H9 (cell line): Measurements from ENCODE around the gene APBA2. TPM values are rescaled to one million over a fixed set of nuclear protein-coding genes. Genes with fewer than 3 reads are reported as not detected.

Source experiments
- DNase-seq: peaks from one replicate; pipeline ENCODE4 v3.0.0-alpha.2; 2017
- H2AFZ ChIP-seq: one replicate; pipeline ENCODE4 v1.6.1; 2013; ENCODE audit warnings: mild to moderate bottlenecking, low read length, control low read depth, moderate library complexity
- H2AK5ac ChIP-seq: 2 replicates; pipeline ENCODE4 v1.6.1; 2013; ENCODE audit warnings: low read length, control low read depth, mixed read lengths; ENCODE audit not compliant: insufficient read length
- H2BK120ac ChIP-seq: one replicate; pipeline ENCODE4 v1.6.1; 2013; ENCODE audit warnings: low read depth, mild to moderate bottlenecking, low read length, control low read depth, inconsistent platforms; ENCODE audit not compliant: poor library complexity, severe bottlenecking
- H2BK12ac ChIP-seq: 2 replicates; pipeline ENCODE4 v1.6.1; 2013; ENCODE audit warnings: low read length, control low read depth, mixed read lengths, low read depth; ENCODE audit not compliant: insufficient read length
- H2BK15ac ChIP-seq: 2 replicates; pipeline ENCODE4 v1.6.1; 2013; ENCODE audit warnings: low read depth, low read length, control low read depth
- H2BK20ac ChIP-seq: one replicate; pipeline ENCODE4 v1.6.1; 2013; ENCODE audit warnings: low read depth, mild to moderate bottlenecking, low read length, control low read depth, inconsistent platforms; ENCODE audit not compliant: poor library complexity, severe bottlenecking
- H2BK5ac ChIP-seq: 2 replicates; pipeline ENCODE4 v1.6.1; 2013; ENCODE audit warnings: low read length, control low read depth, mixed read lengths; ENCODE audit not compliant: insufficient read length
- H3K14ac ChIP-seq: 2 replicates; pipeline ENCODE4 v1.6.1; 2013; ENCODE audit warnings: low read length, control low read depth; ENCODE audit not compliant: insufficient read depth
- H3K18ac ChIP-seq: 2 replicates; pipeline ENCODE4 v1.6.1; 2013; ENCODE audit warnings: low read depth, mild to moderate bottlenecking, mixed read lengths, low read length, control low read depth; ENCODE audit not compliant: insufficient read length
- H3K23ac ChIP-seq: 2 replicates; pipeline ENCODE4 v1.6.1; 2013; ENCODE audit warnings: low read length, control low read depth, mixed read lengths, low read depth; ENCODE audit not compliant: insufficient read length
- H3K23me2 ChIP-seq: 2 replicates; pipeline ENCODE4 v1.6.1; 2013; ENCODE audit warnings: low read depth, mild to moderate bottlenecking, mixed read lengths, low read length, control low read depth; ENCODE audit not compliant: insufficient read length, poor library complexity, severe bottlenecking
- H3K27ac ChIP-seq: 2 replicates; pipeline ENCODE4 v1.5.1; 2013; ENCODE audit warnings: low read length, control low read depth, mixed read lengths, low read depth; ENCODE audit not compliant: insufficient read length
- H3K27me3 ChIP-seq: 2 replicates; pipeline ENCODE4 v1.6.1; 2013; ENCODE audit warnings: low read length, control low read depth, inconsistent platforms; ENCODE audit not compliant: insufficient read depth
- H3K4ac ChIP-seq: 2 replicates; pipeline ENCODE4 v1.6.1; 2013; ENCODE audit warnings: low read depth, mild to moderate bottlenecking, control low read depth, inconsistent platforms, low read length, moderate library complexity
- H3K4me1 ChIP-seq: 2 replicates; pipeline ENCODE4 v1.6.1; 2013; ENCODE audit warnings: low read length, control low read depth, inconsistent platforms; ENCODE audit not compliant: insufficient read depth
- H3K4me2 ChIP-seq: 2 replicates; pipeline ENCODE4 v1.6.1; 2013; ENCODE audit warnings: low read length, control low read depth, mixed read lengths; ENCODE audit not compliant: insufficient read length, insufficient read depth
- H3K56ac ChIP-seq: 2 replicates; pipeline ENCODE4 v1.6.1; 2013; ENCODE audit warnings: low read depth, mild to moderate bottlenecking, mixed read lengths, low read length, control low read depth; ENCODE audit not compliant: insufficient read length
- H3K79me1 ChIP-seq: 2 replicates; pipeline ENCODE4 v1.6.1; 2013; ENCODE audit warnings: low read depth, mild to moderate bottlenecking, moderate library complexity, low read length, control low read depth, inconsistent platforms; ENCODE audit not compliant: insufficient read depth, poor library complexity, severe bottlenecking
- H3K79me2 ChIP-seq: 2 replicates; pipeline ENCODE4 v1.6.1; 2013; ENCODE audit warnings: low read length, control low read depth, inconsistent platforms; ENCODE audit not compliant: insufficient read depth
- H3K9ac ChIP-seq: 2 replicates; pipeline ENCODE4 v1.6.1; 2013; ENCODE audit warnings: low read length, control low read depth, mixed read lengths; ENCODE audit not compliant: insufficient read length; ENCODE audit errors: extremely low read depth
- H3K9me3 ChIP-seq: one replicate; pipeline ENCODE4 v1.6.1; 2013; ENCODE audit warnings: low read depth, low read length, inconsistent platforms; ENCODE audit not compliant: control insufficient read depth
- H3T11ph ChIP-seq: one replicate; pipeline ENCODE4 v1.6.1; 2013; ENCODE audit warnings: mild to moderate bottlenecking, low read length, control low read depth, inconsistent platforms
- H4K20me1 ChIP-seq: one replicate; pipeline ENCODE4 v1.6.1; 2013; ENCODE audit not compliant: control insufficient read depth, insufficient read length, insufficient read depth
- H4K5ac ChIP-seq: 2 replicates; pipeline ENCODE4 v1.6.1; 2013; ENCODE audit warnings: low read depth, mild to moderate bottlenecking, mixed read lengths, low read length, control low read depth; ENCODE audit not compliant: insufficient read length
- H4K8ac ChIP-seq: replicated peaks from 2 replicates; pipeline ENCODE4 v1.6.1; 2013; ENCODE audit warnings: low read length, control low read depth, mixed read lengths, low read depth; ENCODE audit not compliant: insufficient read length
- H4K91ac ChIP-seq: 2 replicates; pipeline ENCODE4 v1.6.1; 2013; ENCODE audit warnings: low read depth, mild to moderate bottlenecking, moderate library complexity, mixed read lengths, low read length, control low read depth; ENCODE audit not compliant: insufficient read length
- H3K27ac Mint-ChIP-seq, 3 experiments: 2 replicates in 2 of 3; 3 replicates in 1 of 3; pipeline ENCODE4 v1.8.0; 2020 to 2021; ENCODE audit warnings: mixed read lengths in 3 of 3, mild to moderate bottlenecking in 1 of 3, moderate library complexity in 1 of 3
- H3K27me3 Mint-ChIP-seq: 2 replicates; pipeline ENCODE4 v1.8.0; 2021; ENCODE audit warnings: low read depth, mild to moderate bottlenecking, moderate library complexity, mixed read lengths
- H3K36me3 Mint-ChIP-seq, 3 experiments: 2 replicates in 2 of 3; 3 replicates in 1 of 3; pipeline ENCODE4 v1.8.0; 2020 to 2021; ENCODE audit warnings: low read depth in 3 of 3, mixed read lengths in 3 of 3; ENCODE audit not compliant: insufficient read depth in 1 of 3
- H3K4me1 Mint-ChIP-seq, 2 experiments: 2 replicates each; pipeline ENCODE4 v1.8.0; 2020; ENCODE audit warnings: mixed read lengths in 2 of 2
- H3K4me3 Mint-ChIP-seq, 2 experiments: 2 replicates in 1 of 2; 3 replicates in 1 of 2; pipeline ENCODE4 v1.8.0; 2020 to 2021; ENCODE audit warnings: mild to moderate bottlenecking in 2 of 2, mixed read lengths in 2 of 2, moderate library complexity in 1 of 2
- H3K9me3 Mint-ChIP-seq, 2 experiments: 2 replicates in 1 of 2; 3 replicates in 1 of 2; pipeline ENCODE4 v1.8.0; 2020; ENCODE audit warnings: mild to moderate bottlenecking in 2 of 2, mixed read lengths in 2 of 2, moderate library complexity in 1 of 2
- WGBS: extraction: QIAGEN DNeasy Blood & Tissue Kit; methylation state at CpG from one replicate; pipeline ENCODE4 v1.1.7; 2013; ENCODE audit warnings: missing lambda C conversion rate, low lambda C conversion rate, mixed read lengths; ENCODE audit not compliant: insufficient read length; ENCODE audit errors: extremely low coverage; 5-methylcytosine and 5-hydroxymethylcytosine counted together
- total RNA-seq: library from RNA; stranded (reverse); gene quantifications from 2 replicates; pipeline ENCODE4 v1.2.1, GENCODE V29; 2021
- TF ChIP-seq, protein P1 (sequence below): fragments of 200-600 bp; sonication (generic); conservative IDR thresholded peaks from 3 replicates; pipeline ENCODE4 v1.8.0; 2021; ENCODE audit warnings: antibody characterized with exemption, mild to moderate bottlenecking

The APBA2 gene
- total RNA-seq, 1 experiment from 2014 or later, result 14.3 TPM

DNA sequence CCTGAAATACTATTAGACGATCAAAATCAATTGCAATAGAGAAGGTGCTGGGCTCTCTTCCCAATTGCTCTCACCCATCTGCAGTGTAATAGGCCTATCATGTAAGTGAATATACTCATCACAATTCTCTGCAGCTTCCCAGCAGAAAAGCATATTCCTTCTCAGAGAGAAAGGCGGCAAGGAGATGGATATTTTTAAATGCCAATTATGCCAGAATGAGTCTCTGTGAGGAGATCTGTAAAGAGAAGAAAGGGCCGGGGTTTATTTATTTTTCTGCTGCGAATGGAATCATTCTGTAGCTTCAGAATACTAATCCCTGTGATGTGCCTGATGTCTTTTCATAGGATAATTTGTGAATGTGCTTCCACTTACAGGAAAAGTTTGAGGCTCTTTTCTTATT is 112.0 kb downstream of the APBA2 start:
- Histone ChIP-seq H3K14ac (no peak overlapping the region), H2BK12ac (no peak overlapping the region), H3K23me2 (no peaks in the 10 kb centered on the region), H3K56ac (no peak overlapping the region), H2AK5ac (no peak overlapping the region), H3K27me3 (no peaks in the 10 kb centered on the region), H4K20me1 (no peaks in the 10 kb centered on the region), H4K5ac (no peak overlapping the region), H2BK120ac (no peak overlapping the region), H2BK15ac (no peak overlapping the region), H4K8ac (no peak overlapping the region), H3K4me2 (no peak overlapping the region), H3K18ac (no peak overlapping the region), H3K79me1 (no peaks in the 10 kb centered on the region), H2BK5ac (no peak overlapping the region), H2BK20ac (no peak overlapping the region), H3K79me2 (no peaks in the 10 kb centered on the region), H3K9ac (no peak overlapping the region), H3K23ac (no peak overlapping the region), H3K9me3 (no peaks in the 10 kb centered on the region), H3T11ph (no peak overlapping the region), H3K4ac (no peak overlapping the region), H3K27ac (no peak overlapping the region), H3K4me1 (peaks cover 6% of the 10 kb centered on the region; the same call in 1 of the 2 replicates), H2AFZ (no peak overlapping the region), H4K91ac (no peak overlapping the region)
- H3K4me3 Mint-ChIP-seq, result no peak overlapping the region
- H3K9me3 Mint-ChIP-seq, result no peaks in the 10 kb centered on the region; a peak in 3 of 5 replicates
- peaks cover 2 to 13% (median 4%) of the 10 kb centered on the region in 3 experiments; a peak in 6 of 7 replicates for H3K36me3 Mint-ChIP-seq
- no peaks in the 10 kb centered on the region; the same call in 1 of the 2 replicates for H3K27me3 Mint-ChIP-seq
- TF ChIP-seq, protein P1, sequence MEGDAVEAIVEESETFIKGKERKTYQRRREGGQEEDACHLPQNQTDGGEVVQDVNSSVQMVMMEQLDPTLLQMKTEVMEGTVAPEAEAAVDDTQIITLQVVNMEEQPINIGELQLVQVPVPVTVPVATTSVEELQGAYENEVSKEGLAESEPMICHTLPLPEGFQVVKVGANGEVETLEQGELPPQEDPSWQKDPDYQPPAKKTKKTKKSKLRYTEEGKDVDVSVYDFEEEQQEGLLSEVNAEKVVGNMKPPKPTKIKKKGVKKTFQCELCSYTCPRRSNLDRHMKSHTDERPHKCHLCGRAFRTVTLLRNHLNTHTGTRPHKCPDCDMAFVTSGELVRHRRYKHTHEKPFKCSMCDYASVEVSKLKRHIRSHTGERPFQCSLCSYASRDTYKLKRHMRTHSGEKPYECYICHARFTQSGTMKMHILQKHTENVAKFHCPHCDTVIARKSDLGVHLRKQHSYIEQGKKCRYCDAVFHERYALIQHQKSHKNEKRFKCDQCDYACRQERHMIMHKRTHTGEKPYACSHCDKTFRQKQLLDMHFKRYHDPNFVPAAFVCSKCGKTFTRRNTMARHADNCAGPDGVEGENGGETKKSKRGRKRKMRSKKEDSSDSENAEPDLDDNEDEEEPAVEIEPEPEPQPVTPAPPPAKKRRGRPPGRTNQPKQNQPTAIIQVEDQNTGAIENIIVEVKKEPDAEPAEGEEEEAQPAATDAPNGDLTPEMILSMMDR, result no peak
- peaks cover 26 to 27% of the 10 kb centered on the region in 2 experiments for H3K4me1 Mint-ChIP-seq
- H3K27ac Mint-ChIP-seq, result no peak overlapping the region
- WGBS, result no CpG with 5 or more reads among the region's 4 CpGs
- no peak for DNase-seq
